ENCODE measurements around the gene TRAP1. TPM values are rescaled to one million over a fixed set of nuclear protein-coding genes. Genes with fewer than 3 reads are reported as not detected.

The TRAP1 gene
- total and polyA plus RNA-seq, 4 donors: 78.3 to 148 (median 112) TPM

DNA sequence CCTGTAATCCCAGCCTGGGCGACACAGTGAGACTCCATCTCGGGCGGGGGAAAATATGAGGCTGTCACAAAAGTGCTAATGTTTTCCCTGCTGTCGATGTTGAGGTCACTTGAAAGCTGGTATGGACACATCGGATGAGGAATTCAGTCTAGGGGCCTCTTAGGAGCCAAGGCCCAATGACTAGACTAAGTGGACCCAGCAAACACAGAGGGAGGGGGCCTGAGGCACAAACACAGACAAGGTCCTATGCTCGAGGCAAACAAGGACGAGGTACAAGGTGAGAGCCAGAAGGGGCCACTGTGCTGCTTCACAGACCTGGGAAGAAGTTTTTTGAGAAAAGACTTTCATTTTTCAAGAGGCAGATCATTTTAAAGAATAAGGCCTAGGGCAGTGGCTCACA is 15.2 kb downstream of the TRAP1 start:
- no peak overlapping the region for H3K4me3 ChIP-seq (ENCODE audit: low read depth in 1 of 3, low read length in 3 of 3)
- H3K36me3 ChIP-seq (ENCODE audit: control insufficient read depth in 4 of 4, insufficient read depth in 3 of 4, low read depth in 1 of 4, low read length in 3 of 4): no peaks in the 10 kb centered on the region
- 96% methylated on average over 7 of the region's 7 CpGs for WGBS
- peaks cover 0 to 5% (median under 1%) of the 10 kb centered on the region in 4 donors for H3K4me1 ChIP-seq (ENCODE audit: control insufficient read depth in 4 of 4, insufficient read depth in 4 of 4, low read length in 3 of 4)
- H3K27me3 ChIP-seq (ENCODE audit: control insufficient read depth in 4 of 4, insufficient read depth in 4 of 4, low read length in 3 of 4): no peaks in the 10 kb centered on the region
- no peak overlapping the region for H3K9ac ChIP-seq (ENCODE audit: low read depth in 1 of 2, low read length in 2 of 2)
- no peak overlapping the region for H3K27ac ChIP-seq (ENCODE audit: low read depth in 1 of 2, low read length in 2 of 2)
- no peaks in the 10 kb centered on the region for H3K9me3 ChIP-seq (ENCODE audit: control insufficient read depth in 4 of 4, low read length in 3 of 4)
- no peak for DNase-seq (ENCODE audit: low spot score)
- no peak for TF ChIP-seq ZBTB33 (IDR thresholded peaks at IDR 0.05)
- no peak for TF ChIP-seq CTCF (IDR thresholded peaks at IDR 0.05; ENCODE audit: low read depth, low read length, missing input control)
- no peak for TF ChIP-seq FOXA1 (IDR thresholded peaks at IDR 0.05)
- TF ChIP-seq HNF4A (conservative IDR thresholded peaks at IDR 0.05): no peak

- H3K9me3 ChIP-seq (ENCODE audit: control insufficient read depth in 4 of 4, low read length in 3 of 4): no peaks in the 10 kb centered on the region
Observed at GRCh38 chr16:3701531-3701930, 15.8 kb downstream of the TRAP1 start.

DNA sequence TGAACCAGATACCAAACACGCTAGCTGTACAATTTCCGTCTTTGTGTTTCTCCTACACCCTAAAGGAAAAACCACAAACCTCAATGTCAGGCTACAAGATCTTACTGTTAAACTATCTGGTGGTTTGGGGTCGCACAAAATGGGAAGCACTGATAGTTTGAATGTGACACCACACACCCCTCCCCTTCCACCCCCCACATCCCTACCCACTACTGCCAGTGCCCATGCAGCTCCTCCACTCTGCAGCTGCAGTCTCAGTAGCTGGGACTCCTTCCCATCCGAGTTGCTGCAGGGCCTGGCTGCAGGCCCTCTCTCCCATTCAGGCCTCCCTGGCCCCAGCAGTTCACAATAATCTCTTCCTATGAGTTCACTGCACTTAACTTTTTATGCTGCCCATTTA is 18.4 kb downstream of the TRAP1 start:
- no peaks in the 10 kb centered on the region for H3K36me3 ChIP-seq (ENCODE audit: control insufficient read depth in 4 of 4, insufficient read depth in 3 of 4, low read depth in 1 of 4, low read length in 3 of 4)
- no peak for TF ChIP-seq CTCF (IDR thresholded peaks at IDR 0.05; ENCODE audit: low read depth, low read length, missing input control)
- TF ChIP-seq, protein P1, sequence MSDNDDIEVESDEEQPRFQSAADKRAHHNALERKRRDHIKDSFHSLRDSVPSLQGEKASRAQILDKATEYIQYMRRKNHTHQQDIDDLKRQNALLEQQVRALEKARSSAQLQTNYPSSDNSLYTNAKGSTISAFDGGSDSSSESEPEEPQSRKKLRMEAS (IDR thresholded peaks at IDR 0.05): no peak
- TF ChIP-seq RAD21 (IDR thresholded peaks at IDR 0.05): no peak
- no peak for TF ChIP-seq TAF1 (conservative IDR thresholded peaks at IDR 0.05)
- no peak for TF ChIP-seq REST (IDR thresholded peaks at IDR 0.05)
- no peak for TF ChIP-seq NR2F2 (IDR thresholded peaks at IDR 0.05)
- TF ChIP-seq FOXA2 (IDR thresholded peaks at IDR 0.05): no peak
- TF ChIP-seq ZBTB33 (IDR thresholded peaks at IDR 0.05): no peak
- no peak for TF ChIP-seq SP1 (IDR thresholded peaks at IDR 0.05)
- no peak for TF ChIP-seq HNF4G (IDR thresholded peaks at IDR 0.05)
- H3K9me3 ChIP-seq (ENCODE audit: control insufficient read depth in 4 of 4, low read length in 3 of 4): no peaks in the 10 kb centered on the region
- no peak for DNase-seq (ENCODE audit: low spot score)
- whole genome bisulfite sequencing: 79% methylated on average over 4 of the region's 4 CpGs
- no peak overlapping the region for H3K4me3 ChIP-seq (ENCODE audit: low read depth in 1 of 3, low read length in 3 of 3)
- H3K4me1 ChIP-seq (ENCODE audit: control insufficient read depth in 4 of 4, insufficient read depth in 4 of 4, low read length in 3 of 4): peaks cover 4 to 28% (median 16%) of the 10 kb centered on the region in 4 donors
- H3K27me3 ChIP-seq (ENCODE audit: control insufficient read depth in 4 of 4, insufficient read depth in 4 of 4, low read length in 3 of 4): no peaks in the 10 kb centered on the region
- no peak overlapping the region for H3K27ac ChIP-seq (ENCODE audit: low read depth in 1 of 2, low read length in 2 of 2)
- H3K9ac ChIP-seq (ENCODE audit: low read depth in 1 of 2, low read length in 2 of 2): no peak overlapping the region

More at GRCh38 chr16:3701531-3701930, 15.8 kb downstream of the TRAP1 start:
- WGBS: 93% methylated on average over 4 of the region's 4 CpGs
- Histone ChIP-seq H3K9ac (ENCODE audit: low read depth in 1 of 2, low read length in 2 of 2) (no peak overlapping the region), H3K36me3 (ENCODE audit: control insufficient read depth in 4 of 4, insufficient read depth in 3 of 4, low read depth in 1 of 4, low read length in 3 of 4) (no peaks in the 10 kb centered on the region), H3K4me1 (ENCODE audit: control insufficient read depth in 4 of 4, insufficient read depth in 4 of 4, low read length in 3 of 4) (peaks cover 0 to 7% (median 3%) of the 10 kb centered on the region in 4 donors), H3K27ac (ENCODE audit: low read depth in 1 of 2, low read length in 2 of 2) (no peak overlapping the region), H3K4me3 (ENCODE audit: low read depth in 1 of 3, low read length in 3 of 3) (no peak overlapping the region), H3K27me3 (ENCODE audit: control insufficient read depth in 4 of 4, insufficient read depth in 4 of 4, low read length in 3 of 4) (no peaks in the 10 kb centered on the region)
- DNase-seq (ENCODE audit: low spot score): no peak
- TF ChIP-seq RXRA (IDR thresholded peaks at IDR 0.05) (no peak), JUND (IDR thresholded peaks at IDR 0.05) (no peak), YY1 (IDR thresholded peaks at IDR 0.05) (no peak)

All from liver (tissue), 9 donors.